IPS-NIHi7 (cell line): Measurements from ENCODE around the gene PXMP4.
"Not testable (repeated sequence)": the region's sequence is repeated elsewhere in the genome, so short reads cannot be mapped to it uniquely, and the experiment has no call there.

Experiments used
- DNase-seq: peaks from one replicate; pipeline ENCODE4 v3.0.0; 2012; ENCODE audit warnings: mixed read lengths; ENCODE audit errors: extremely low spot score

The PXMP4 gene, protein sequence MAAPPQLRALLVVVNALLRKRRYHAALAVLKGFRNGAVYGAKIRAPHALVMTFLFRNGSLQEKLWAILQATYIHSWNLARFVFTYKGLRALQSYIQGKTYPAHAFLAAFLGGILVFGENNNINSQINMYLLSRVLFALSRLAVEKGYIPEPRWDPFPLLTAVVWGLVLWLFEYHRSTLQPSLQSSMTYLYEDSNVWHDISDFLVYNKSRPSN

GRCh38 chr20:33719989-33720709 is at the start of gene PXMP4:
Gene PXMP4, minus strand, starts transcription at chr20:33720310. Its CDS starts 103 bp downstream, at chr20:33720207.
- peak; percentile 97 for DNase-seq

DNA sequence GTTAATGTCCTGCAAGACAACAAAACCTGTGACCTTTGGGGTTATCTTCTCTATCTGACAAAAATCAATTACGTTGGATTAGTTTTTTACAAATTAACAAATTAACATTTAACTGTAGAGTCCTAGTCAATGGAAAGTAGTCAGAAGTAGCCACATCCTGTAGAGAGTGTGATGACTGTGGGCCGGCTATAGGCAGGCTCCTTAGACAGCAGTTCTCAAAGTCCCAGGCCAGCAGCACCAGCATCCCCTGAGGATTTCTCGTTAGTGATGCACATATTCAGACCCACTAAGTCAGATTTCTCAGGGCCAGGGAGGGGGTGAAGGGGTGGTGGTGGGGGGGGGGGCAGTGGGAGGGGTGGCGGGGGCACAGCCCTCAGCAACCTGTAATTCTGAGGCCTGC is 48.9 kb upstream of the PXMP4 start:
- no peak for DNase-seq

DNA sequence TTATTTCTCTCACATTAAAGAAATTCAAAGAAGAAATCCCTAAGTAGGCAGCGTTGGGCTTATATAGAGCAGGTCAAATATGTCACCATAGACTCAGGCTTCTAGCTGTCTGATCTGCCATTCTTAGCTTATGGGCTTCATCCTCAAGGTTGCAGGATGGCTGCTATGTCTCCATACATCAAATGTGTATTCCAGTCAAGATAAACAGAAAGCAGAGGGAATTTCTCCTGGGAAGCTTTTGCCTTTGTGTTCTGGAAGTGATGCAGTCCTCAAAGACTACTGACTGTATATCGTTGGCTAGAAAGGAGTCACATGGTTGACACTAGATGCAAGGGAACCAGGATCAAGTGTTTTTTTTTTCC is 47.6 kb upstream of the PXMP4 start:
- DNase-seq = no peak

GRCh38 chr20:33766686-33767085 is 46.6 kb upstream of the PXMP4 start:
- no peak for DNase-seq

DNA sequence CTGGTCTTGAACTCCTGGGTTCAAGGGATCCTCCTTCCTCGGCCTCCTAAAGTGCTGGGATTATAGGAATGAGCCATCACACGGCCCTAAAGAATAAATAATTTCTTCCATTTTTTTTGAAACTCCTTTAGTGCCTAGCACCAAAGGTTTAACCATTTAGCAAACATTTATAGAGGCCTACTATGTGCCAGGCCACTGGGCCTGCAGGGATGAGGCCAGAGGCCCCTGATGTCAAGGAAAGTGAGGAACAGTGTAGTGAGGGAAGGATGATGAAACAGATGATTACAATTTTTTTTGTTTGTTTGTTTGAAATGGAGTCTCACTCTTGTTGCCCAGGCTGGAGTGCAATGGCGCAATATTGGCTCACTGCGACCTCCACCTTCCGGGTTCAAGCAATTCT is 45.5 kb upstream of the PXMP4 start:
- no peak for DNase-seq

DNA sequence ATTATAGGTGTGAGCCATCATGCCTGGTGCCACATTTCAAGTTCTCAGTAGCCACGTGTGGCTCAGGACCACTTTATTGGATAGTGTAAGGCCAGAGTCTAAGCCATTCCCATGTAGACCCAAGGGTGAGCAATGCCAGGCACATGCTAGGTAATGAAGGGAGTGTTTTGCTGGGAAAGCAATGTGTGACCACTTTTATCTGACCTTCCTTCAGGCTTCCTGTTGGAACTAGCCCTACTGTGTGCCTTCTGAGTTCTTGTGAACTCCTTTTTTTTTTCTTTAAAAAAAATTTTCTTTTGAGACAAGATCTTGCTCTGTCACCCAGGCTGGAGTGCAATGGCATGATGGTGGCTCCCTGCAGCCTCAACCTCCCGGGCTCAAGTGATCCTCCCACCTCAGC is 45.0 kb upstream of the PXMP4 start:
- DNase-seq = no peak

GRCh38 chr20:33761698-33762250 is 41.7 kb upstream of the PXMP4 start:
- no peak for DNase-seq

DNA sequence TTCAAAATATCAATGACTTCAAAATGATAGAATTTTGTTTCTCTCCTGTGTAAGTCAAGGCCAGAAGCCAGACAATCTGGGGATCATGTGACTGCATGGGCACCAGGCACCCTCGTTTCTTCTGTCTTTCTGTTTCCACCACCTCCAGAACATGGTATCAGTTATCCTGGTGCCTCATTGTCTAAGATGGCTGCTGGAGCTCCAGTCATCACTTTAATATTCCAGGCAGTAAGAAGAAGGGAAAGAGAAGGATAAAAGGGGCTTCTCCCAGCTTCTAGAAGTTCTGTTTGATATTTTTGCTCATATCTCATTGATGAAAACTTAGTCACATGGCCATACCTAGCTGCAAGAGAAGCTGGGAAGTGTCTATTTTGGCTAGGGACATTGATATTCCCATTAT is 37.3 kb upstream of the PXMP4 start:
- no peak for DNase-seq

- DNase-seq = no peak
Observed at GRCh38 chr20:33757046-33757445, 36.9 kb upstream of the PXMP4 start.

GRCh38 chr20:33755936-33756490 is 35.9 kb upstream of the PXMP4 start:
- not testable (repeated sequence) for DNase-seq

DNA sequence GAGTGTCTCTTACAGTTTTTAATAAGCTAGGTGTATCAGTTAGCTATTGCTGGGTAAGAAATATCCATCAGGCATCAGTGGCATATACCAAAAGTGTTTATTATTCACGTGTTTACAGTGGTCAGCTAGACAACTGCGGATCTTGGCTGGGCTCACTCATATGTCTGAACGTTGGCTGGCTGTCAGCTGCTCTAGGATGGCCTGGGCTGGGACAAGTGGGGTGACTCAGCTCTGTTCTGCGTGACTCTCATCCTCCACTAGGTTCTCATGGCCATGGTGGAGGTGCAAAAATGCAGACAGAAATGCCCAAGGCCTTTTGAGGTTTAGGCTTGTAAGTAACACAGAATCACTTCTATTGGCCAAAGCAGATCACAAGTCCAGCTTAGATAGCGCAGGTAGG is 33.7 kb upstream of the PXMP4 start:
- DNase-seq = no peak

DNA sequence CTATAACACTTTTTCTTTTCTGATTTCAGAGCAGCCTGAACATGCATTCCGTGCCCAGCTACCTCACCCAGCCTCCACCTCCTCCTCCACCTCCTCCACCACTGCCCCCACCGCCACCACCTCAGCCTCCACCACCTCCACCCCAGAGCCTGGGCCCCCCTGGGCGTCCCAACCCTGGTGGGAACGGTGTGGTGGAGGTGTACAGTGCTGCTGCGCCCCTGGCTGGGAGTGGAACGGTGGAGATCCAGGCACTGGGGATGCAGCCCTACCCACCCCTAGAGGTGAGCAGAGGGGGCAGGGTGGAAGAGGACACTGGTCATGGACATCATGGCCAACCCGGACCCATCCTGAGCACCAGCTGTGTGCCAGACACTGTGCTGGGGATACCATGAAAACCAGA is 33.0 kb upstream of the PXMP4 start:
- no peak for DNase-seq

DNA sequence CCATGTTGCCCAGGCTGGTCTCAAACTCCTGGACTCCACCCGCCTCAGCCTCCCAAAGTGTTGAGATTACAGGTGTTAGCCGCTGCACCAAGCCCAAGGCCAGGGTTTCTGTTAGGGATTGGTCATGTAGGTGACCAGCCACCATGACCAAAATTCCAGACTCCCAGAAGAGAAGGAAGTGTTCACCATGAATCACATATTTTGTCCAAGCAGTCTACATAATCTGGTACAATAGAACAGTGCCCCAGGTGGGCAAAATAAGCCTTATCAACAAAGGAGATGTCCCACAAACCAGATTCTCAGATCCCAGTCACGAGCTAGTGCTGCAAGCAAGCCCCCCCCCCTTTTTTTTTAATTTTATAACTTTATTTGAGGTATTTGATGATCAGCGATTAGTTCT is 31.7 kb upstream of the PXMP4 start:
- no peak for DNase-seq

DNA sequence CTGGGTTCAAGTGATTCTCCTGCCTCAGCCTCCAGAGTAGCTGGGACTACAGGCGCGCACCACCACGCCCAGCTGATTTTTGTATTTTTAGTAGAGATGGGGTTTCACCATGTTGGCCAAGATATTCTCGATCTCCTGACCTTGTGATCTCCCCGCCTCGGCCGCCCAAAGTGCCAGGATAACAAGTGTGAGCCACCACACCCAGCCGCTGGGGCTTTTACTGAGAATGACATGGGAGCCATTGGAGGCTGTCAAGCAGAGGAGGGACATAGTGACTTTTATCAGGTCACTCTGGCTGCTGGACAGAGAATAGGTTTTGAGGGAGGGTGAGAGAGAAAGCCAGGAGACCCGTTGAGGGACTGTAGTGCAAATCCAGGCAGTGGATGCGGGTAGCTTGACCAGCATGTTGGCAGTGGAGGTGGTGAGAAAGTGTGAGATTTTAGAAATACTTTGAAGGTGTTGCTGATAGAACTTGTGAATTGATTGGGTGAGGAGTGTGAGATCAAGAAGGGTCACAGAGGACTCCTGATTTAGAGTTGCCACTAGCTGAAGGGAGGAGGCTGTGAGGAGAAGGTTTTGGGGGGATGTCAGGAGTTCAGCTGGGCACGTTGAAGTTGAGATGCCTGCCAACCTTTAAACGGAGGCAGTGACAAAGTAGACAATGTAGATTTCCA is 26.4 kb upstream of the PXMP4 start:
- DNase-seq = no peak

DNA sequence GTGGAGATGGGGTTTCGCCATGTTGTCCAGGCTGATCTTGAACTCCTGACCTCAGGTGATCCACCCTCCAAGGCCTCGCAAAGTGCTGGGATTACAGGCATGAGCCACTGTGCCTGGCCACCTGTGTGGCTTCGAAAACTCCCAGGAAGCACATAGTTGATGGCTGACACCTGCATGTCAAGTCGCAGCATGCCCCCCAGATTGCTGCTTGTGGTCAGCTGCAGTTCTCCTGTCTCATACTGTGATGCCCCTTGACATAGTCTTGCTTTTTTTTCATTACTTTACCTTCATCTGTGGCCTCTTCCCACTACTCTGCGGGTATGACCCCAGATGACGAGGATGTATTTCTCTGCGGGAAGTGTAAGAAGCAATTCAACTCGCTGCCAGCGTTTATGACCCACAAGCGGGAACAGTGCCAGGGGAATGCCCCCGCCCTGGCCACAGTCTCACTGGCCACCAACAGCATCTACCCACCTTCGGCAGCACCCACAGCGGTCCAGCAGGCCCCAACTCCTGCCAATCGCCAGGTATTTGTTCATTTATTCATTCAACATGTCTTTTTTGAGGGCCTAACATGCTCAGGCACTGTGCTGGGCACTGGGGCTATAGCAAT is 24.8 kb upstream of the PXMP4 start:
- DNase-seq = no peak

- DNase-seq = no peak
Observed at GRCh38 chr20:33744181-33744580, 24.1 kb upstream of the PXMP4 start.

DNA sequence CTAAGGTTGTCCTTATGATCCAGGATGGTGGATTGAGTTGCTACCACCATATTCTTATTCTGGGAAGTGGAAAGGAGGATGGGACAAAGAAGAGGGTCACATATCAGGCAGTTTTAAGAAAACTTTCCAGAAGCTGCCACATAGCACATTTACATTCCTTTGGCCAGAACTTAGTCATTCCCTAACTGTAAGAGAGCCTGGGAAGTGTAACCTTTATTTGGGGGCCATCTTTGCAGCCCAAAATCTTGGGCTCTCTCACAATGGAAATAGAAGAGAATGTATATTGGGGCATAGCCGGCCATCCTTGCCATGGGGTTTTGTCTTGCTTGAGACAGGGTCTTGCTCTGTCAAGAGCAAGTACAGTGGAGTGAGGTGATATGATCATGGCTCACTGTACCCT is 20.1 kb upstream of the PXMP4 start:
- DNase-seq = no peak

- DNase-seq = no peak
Observed at GRCh38 chr20:33739493-33739892, 19.4 kb upstream of the PXMP4 start.

DNA sequence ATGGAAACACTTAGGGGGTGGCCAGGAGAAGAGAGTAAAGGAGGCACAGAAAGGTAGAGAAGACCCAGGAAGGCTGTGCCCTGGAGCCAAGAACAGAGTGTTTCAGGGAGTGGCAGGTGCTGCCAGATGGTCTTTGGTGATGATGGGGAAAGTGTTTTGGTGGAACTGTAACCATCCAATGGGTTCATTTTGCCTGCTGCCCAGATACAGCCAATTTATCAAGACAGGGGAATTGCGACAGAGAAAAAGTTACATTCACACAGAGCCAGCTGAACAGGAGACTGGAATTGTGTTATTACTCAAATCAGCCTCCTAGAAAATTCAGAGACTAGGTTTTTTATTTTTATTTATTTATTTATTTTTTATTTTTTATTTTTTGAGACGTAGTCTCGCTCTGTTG is 16.9 kb upstream of the PXMP4 start:
- no peak for DNase-seq

- no peak for DNase-seq
Observed at GRCh38 chr20:33733654-33734576, 13.8 kb upstream of the PXMP4 start.
